ENCODE measurements around the gene GALNT12.

GALNT12 gene

DNA sequence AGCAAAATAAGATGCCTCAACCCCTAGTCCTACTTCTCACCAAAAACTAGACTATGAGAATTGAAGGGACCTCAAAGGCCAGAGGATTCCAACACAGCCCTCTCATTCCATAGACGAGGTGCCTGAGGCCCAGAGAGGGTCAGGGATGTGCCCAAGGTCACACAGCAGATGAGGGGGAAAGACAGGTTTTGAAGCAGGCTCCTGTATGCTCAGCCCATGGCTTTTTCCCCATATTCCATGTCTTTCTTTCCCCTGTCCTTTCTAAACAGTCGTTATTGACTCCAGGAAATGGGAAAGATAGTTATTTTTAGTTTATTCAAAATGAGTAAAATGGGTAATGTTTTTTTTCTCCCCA is 75.1 kb downstream of the GALNT12 start:
- peak; percentile 9 for DNase-seq

- DNase-seq = no peak
Measured at GRCh38 chr9:98883276-98883675, 75.8 kb downstream of the GALNT12 start.

DNA sequence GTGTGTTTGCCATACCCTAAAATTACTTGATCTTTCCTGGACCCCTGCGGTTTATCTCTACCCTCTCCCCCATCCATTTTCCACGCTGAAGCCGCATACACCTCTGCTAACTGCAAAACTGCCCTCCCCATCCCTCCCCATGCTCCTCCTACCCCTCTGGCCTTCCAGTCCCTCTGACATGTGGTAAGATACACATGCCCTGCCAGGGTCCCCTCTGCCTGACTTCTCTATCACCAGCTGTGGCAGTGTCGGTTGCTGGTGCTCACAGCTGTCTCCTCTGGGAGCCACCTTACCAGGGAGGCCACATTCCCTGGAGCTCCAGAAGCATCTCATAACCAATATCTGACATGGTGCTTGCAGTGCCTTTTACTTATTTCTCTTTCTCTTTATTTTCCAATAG is 77.4 kb downstream of the GALNT12 start:
- no peak for DNase-seq

- DNase-seq = peak; percentile 4
Measured at GRCh38 chr9:98885575-98886295, 78.3 kb downstream of the GALNT12 start.

GRCh38 chr9:98886691-98887229 is 79.3 kb downstream of the GALNT12 start:
- no peak for DNase-seq

DNA sequence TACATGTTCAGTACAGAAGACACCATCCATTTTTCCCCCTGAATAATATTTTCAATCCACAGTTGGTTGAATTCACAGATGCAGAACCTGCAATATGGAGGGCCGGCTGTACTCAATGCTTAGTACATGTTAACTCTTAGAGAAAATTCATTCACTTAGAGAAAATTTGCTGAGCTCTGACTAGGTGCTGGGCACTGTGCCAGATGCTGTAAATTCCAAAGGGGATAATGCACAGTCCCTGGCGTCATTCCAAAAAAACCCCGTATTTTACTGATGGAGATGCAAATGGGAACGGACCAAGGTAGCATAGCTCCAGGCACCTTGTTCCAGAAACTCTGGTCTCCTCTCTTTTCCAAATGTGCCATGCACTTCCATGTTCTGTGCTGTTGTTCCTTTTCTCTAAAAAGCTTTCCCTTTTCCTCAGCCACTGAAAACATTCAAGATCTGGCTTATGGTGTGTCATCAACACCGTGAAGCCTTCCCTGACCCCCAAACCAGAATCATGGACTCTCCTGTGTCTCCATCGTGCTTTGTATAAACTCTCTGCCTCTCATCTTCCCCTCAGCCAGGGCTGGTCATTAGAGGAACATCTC is 80.5 kb downstream of the GALNT12 start:
- no peak for DNase-seq

DNA sequence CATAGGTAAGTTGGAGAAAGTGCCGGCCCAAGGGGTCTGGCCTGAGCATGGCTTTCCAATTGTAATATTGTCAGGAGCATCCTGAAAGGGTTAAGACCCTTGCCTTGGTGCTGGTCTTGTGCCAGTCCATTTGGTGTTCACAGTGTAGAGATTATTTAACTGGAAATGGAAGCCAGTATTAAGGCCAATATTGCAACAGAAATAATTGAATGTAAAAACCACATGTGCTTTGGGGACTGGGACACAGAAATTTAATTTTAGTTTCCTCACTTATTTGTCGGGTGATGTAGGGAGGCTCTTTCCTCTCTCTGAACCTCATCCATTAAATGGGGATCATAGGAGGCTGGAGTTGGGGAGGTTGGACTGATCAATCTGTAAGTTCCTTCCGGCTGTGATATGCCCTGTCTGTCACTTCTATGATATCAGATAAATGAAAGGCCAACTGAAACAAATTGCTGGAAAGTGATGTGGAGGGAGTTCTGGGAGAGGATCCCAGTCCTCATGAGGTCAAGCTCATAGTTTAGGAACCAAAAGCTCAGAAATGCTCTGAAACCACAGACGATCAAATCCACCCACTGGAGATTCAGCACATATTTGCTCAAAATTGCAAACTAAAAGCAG is 81.4 kb downstream of the GALNT12 start:
- no peak for DNase-seq

DNA sequence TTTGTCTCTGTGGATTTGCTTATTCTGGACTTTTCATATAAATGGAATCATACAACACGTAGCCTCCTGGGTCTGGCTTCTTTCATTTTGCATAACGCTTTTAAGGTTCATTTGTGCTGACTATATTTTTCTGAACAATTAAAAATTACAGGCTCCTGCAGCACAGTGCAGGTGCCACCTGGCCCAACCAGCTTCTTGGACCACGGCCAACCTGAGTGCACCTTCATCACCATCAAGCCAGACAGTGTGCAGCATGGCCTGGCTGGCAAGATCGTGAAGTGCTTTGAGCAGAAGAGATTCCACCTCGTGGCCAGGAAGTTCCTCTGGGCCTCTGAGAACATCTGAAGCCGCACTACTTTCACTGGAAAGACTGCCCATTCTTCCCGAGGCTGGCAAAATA is 82.8 kb downstream of the GALNT12 start:
- DNase-seq = no peak

GRCh38 chr9:98892288-98892687 is 84.8 kb downstream of the GALNT12 start:
- DNase-seq = no peak

- no peak for DNase-seq
Measured at GRCh38 chr9:98892690-98893089, 85.2 kb downstream of the GALNT12 start.

- no peak for DNase-seq
Measured at GRCh38 chr9:98894171-98894570, 86.7 kb downstream of the GALNT12 start.

- DNase-seq = peak; percentile 4
Measured at GRCh38 chr9:98894761-98895160, 87.3 kb downstream of the GALNT12 start.

DNA sequence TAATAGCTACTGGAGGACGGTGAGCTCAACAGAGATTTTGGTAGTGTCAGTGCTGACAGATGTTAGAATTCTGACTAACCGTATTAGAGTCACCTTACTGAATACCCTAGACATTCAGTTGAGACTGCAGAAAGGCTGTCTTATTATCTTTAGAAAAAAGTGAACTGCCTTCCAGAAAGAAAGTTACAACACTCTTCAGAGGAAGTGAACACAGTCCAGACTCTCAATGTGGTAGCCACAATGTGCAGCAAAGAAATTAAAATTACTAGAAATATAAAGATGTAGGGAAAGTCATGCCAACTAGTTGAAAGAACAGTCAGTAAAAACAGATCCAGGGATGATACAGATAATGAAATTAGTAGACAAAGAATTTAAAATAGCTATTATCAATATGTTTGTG is 89.2 kb downstream of the GALNT12 start:
- no peak for DNase-seq

GRCh38 chr9:98897745-98898144 is 90.3 kb downstream of the GALNT12 start:
- DNase-seq = no peak

DNA sequence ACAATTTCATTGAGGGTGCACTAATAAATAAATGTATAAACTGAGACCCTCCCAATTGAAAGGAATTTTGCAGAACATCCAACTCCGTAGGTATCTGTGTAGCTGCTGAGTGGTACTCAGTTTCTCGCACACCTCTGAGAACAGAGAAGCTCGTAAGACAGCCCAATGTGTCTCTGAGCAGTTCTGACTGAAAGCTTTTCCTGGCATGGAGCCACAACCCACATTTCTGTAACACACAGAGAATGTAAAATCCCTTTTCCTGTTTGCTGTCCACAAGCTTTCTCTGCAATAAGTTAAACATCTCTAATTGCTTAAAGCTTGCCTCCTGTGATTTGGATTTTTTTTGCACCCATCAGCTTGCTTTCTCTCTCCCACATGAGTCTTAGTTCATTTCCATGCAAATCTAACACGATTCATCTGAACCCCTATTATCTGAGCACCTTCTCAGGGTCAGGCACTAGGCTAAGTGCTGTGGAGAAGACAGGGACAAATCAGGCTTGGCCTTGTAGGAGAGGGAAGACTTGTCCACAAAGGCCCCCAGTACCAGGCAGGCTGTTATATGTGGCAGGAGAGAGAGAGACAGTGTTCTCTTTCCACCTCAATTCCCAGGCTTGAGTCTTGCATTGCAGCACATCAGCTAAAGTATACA is 92.1 kb downstream of the GALNT12 start:
- peak; percentile 37 for DNase-seq
